ENCODE data around the gene LIG1.

DNA sequence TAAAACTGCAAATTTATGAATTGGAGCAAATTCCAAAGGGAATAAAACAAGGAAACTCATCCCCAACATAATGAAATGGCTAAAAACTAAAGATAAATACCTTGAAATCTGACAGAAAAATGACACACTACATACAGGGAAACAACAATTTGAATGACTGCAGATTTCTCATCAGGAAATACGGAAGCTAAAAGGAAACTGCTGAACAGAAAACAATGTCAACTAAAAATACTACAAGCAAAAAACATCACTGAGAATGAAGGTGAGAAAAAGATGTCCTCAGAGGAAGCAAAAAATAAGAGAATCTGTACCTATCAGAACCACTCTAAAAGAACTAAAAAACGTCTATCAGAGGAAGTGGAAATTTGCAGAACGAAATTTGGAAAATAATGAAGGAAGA, 39.9 kb upstream of the LIG1 start:
- TF ChIP-seq POLR2AphosphoS5 (IDR thresholded peaks at IDR 0.05): no peak
- TF ChIP-seq, protein P1, sequence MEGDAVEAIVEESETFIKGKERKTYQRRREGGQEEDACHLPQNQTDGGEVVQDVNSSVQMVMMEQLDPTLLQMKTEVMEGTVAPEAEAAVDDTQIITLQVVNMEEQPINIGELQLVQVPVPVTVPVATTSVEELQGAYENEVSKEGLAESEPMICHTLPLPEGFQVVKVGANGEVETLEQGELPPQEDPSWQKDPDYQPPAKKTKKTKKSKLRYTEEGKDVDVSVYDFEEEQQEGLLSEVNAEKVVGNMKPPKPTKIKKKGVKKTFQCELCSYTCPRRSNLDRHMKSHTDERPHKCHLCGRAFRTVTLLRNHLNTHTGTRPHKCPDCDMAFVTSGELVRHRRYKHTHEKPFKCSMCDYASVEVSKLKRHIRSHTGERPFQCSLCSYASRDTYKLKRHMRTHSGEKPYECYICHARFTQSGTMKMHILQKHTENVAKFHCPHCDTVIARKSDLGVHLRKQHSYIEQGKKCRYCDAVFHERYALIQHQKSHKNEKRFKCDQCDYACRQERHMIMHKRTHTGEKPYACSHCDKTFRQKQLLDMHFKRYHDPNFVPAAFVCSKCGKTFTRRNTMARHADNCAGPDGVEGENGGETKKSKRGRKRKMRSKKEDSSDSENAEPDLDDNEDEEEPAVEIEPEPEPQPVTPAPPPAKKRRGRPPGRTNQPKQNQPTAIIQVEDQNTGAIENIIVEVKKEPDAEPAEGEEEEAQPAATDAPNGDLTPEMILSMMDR (IDR thresholded peaks at IDR 0.05 in 8 of 11, conservative IDR thresholded peaks at IDR 0.05 in 3 of 11): no peak
